Left colon (tissue), 2 donors: Measurements from ENCODE around the gene TMEM191B. TPM values are rescaled to one million over a fixed set of nuclear protein-coding genes. Genes with fewer than 3 reads are reported as not detected.
"Not testable (repeated sequence)": the region's sequence is repeated elsewhere in the genome, so short reads cannot be mapped to it uniquely, and the experiment has no call there.

Experiments
- ATAC-seq: fragments of 200-7000 bp; cut with Tn5 transposase; one replicate; pipeline ENCODE4 v1.9.1; 2020; ENCODE audit warnings: mild to moderate bottlenecking, moderate library complexity
- DNase-seq, 2 donors: peaks; one replicate each; pipeline ENCODE4 v3.0.0-alpha.2; 2020
- intact Hi-C, 2 donors: fragments of 100-400 bp; cut with DNase I in 1 of 2; cut with micrococcal nuclease in 1 of 2; formaldehyde crosslinking; loops; one replicate each; pipeline versions ENCODE4 v1.11.2 to v1.14.0; 2022; cut with DNase I, micrococcal nuclease
- long read RNA-seq: library from polyadenylated mRNA; unstranded; transcript quantifications from one replicate; pipeline ENCODE4 v2.0.0, GENCODE V29; 2021
- total RNA-seq, 2 donors: library from RNA; stranded (reverse); fragmentation: NEBNext Ultra II Directional; extraction: Animal tissue kit (Norgen Biotek cat#: 25700); gene quantifications; one replicate each; pipeline ENCODE4 v1.2.1, GENCODE V29; 2021
- donor health status: DM: no; HTN: no; CAD: no.
- donor health status: DM: yes; HTN: yes; CAD: no.

The TMEM191B gene
- 1 to 10 TPM; 2.1 to 6.7 TPM for total RNA-seq
- long read RNA-seq, partial matches to known transcripts: 1 of 1 reads
- long read RNA-seq, other reads (novel, unspliced or antisense): 0 of 1 reads

- DNase-seq, intact Hi-C loops: not testable (repeated sequence)
- ATAC-seq: peak; percentile 10
These were observed at the start of gene TMEM191B for GRCh38 chr22:18527752-18528596. Gene TMEM191B (plus strand): TSS chr22:18527802. CDS start chr22:18527981, 179 bp downstream.

DNA sequence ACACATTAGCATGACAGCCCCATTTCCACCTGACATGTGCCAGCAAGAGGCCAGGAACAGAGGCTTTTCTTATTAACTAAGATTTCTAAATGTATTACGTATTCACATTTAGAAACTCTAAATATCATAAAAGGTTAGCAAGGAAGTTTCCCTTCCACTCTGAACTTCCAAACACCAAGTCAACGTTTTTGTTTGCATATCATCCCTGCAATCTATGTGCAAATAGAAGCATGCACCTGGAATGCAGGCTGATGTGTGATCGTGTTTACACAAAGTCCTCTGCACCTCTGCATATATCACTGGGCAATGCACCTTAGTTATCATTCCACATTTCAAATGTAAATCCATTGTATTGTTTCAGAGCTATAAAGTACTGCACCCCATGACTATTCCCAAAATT, 31.4 kb upstream of the TMEM191B start:
- ATAC-seq, intact Hi-C loops, DNase-seq: not testable (repeated sequence)

- ATAC-seq, intact Hi-C loops, DNase-seq: not testable (repeated sequence)
These were observed 16.3 kb upstream of the TMEM191B start for GRCh38 chr22:18511327-18511726.

- ATAC-seq, intact Hi-C loops, DNase-seq: not testable (repeated sequence)
These were observed 15.2 kb upstream of the TMEM191B start for GRCh38 chr22:18512378-18512777.

GRCh38 chr22:18513454-18513853, 14.1 kb upstream of the TMEM191B start:
- DNase-seq, ATAC-seq, intact Hi-C loops: not testable (repeated sequence)

DNA sequence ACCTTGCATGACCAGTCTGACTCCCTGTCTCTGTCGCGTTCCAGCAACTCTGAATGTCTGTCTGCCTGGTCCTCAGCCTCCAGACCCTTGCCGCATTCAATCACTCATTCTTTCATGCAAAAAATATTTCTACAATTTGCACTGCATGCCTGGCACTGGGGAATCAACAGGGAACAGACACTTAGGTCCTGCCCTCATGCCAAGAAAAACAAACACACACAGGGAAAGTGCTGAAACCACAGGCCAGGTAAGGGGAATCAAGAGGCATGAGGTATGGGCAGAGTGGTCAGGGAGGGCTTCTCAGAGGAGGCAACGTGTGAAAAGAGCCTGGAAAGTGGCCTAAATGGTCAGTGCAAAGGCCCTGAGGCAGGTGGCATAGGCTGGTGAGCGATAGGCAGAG, 9.5 kb upstream of the TMEM191B start, which contains the start of gene GGTLC3:
Gene GGTLC3 (minus strand): TSS at position 101 of the 400 bp plus-strand sequence. CDS start 264 bp downstream, outside the sequence.
- ATAC-seq, DNase-seq, intact Hi-C loops: not testable (repeated sequence)

GRCh38 chr22:18522762-18523161, 4.8 kb upstream of the TMEM191B start:
- ATAC-seq, intact Hi-C loops, DNase-seq: not testable (repeated sequence)

DNA sequence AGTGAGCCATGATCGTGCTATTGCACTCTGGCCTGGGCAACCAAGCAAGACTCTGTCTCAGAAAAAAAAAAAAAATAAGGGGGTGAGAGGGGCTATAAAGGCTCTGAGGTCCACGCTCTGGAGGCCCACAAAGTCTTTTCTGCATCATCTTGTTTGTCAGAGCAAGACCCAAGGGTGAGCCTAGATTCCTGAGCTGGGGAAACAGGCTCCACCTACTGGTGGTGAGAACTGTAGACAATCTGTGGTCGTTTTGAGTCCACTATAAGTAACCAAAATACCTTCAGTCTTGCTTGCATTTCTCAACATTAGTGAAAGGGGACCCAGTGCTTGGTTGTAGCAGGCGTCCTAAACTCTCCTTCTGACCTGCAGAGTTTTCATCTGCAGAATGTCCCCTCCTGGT, 4.3 kb upstream of the TMEM191B start:
- peak; percentile 47 for ATAC-seq
- DNase-seq, intact Hi-C loops: not testable (repeated sequence)

DNA sequence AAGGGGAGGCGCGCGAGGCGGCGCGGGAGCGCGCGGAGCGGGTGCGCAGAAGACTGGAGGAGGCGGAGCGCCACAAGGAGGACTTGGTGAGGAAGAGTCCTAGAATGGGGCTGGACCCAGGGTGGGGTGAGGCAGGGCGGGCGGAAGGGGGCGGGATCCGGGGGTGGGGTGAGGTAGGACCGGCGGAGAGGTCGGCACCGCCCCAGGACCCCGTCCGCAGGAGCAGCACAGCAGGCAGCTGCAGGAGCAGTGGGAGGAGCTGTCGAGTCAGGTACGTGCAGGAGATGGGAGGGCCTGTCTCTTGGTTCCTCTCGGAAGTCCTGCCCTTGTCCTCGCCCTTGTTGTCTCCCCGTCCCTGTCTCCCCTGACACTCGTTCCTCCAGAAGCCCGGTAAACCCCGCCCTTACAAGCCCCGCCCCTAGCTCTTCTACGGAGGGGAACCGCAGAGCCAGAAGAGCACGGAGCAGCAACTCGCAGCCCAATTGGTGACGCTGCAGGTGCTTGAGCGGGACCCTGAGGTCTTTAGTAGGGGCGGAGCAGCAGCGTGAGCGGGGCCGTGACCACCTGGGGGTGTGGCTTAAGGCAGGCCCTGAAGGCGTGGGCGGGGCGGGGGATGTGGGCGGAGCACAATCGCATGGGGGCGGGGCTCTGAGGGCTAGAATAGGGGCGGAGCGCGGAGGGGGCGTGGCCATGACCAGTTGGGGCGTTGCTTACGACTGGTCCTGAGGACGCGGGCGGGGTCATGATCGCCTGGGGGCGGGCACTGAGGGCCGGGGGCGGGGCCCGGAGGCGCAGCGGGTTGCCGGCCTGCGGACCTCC, 1.2 kb downstream of the TMEM191B start:
- peak; percentile 79 for ATAC-seq
- intact Hi-C loops: not testable (repeated sequence)

DNA sequence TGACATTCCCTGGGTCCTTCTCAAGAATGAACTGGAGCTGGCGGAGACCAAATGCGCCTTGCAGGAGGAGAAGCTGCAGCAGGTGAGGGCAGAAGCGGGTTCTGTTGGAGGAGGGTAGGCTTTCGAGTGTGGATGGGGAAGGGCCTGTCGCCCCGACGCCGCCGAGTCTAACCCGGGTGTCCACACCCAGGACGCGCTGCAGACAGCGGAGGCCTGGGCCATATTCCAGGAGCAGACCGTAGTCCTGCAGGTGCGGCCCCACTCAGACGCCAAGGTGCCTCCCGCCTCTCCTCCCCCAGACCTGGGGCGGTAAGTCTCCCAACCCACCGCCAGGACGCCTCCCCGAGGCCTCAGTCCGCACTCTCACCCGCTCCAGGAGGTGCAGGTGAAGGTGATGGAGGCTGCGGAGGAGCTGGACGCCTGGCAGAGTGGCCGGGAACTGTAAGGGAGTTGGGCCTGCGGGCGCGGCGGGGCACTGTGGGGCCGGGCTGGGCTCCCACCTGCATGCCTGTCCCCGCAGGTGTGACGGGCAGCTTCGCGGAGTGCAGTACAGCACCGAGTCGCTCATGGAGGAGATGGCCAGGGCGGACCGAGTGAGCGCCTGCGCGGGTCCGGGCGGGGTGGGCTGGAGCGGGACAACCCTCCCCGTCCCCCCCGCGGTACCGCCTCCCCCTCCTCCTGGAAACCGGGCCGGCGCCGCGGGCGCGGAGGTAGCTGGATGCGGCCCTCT, 2.0 kb downstream of the TMEM191B start:
- intact Hi-C loops, DNase-seq: not testable (repeated sequence)
- ATAC-seq: peak; percentile 46

More for the DNA sequence above, 1.2 kb downstream of the TMEM191B start:
- DNase-seq: peak; percentile 60 to 96

GRCh38 chr22:18533633-18534032, 6.0 kb downstream of the TMEM191B start:
- ATAC-seq, intact Hi-C loops, DNase-seq: not testable (repeated sequence)

- intact Hi-C loops: not testable (repeated sequence)
These were observed 6.7 kb downstream of the TMEM191B start for GRCh38 chr22:18534315-18534714.

GRCh38 chr22:18539994-18540393, 12.4 kb downstream of the TMEM191B start:
- DNase-seq, intact Hi-C loops, ATAC-seq: not testable (repeated sequence)

More at GRCh38 chr22:18534315-18534714, 6.7 kb downstream of the TMEM191B start:
- ATAC-seq, DNase-seq: not testable (repeated sequence)

- intact Hi-C loops, DNase-seq: not testable (repeated sequence)
- ATAC-seq: peak; percentile 71
These were observed 15.8 kb downstream of the TMEM191B start for GRCh38 chr22:18543400-18543799.

- ATAC-seq, DNase-seq, intact Hi-C loops: not testable (repeated sequence)
These were observed 17.0 kb downstream of the TMEM191B start for GRCh38 chr22:18544615-18545014.

- intact Hi-C loops: not testable (repeated sequence)
- peak; percentile 78 for ATAC-seq
These were observed 22.0 kb downstream of the TMEM191B start for GRCh38 chr22:18549458-18550179.

GRCh38 chr22:18551046-18551445, 23.4 kb downstream of the TMEM191B start:
- intact Hi-C loops, DNase-seq: not testable (repeated sequence)

More at GRCh38 chr22:18549458-18550179, 22.0 kb downstream of the TMEM191B start:
- peak; percentile 28 to 73 for DNase-seq

More at GRCh38 chr22:18551046-18551445, 23.4 kb downstream of the TMEM191B start:
- ATAC-seq: not testable (repeated sequence)
